Ammon's horn (tissue), 1 donor: ENCODE measurements around the gene USP38.
"Not testable (repeated sequence)": the region's sequence is repeated elsewhere in the genome, so short reads cannot be mapped to it uniquely, and the experiment has no call there.

Experiments
- DNase-seq: peaks from one replicate; pipeline ENCODE4 v3.0.0-alpha.2; 2016; ENCODE audit warnings: low spot score

The USP38 gene

DNA sequence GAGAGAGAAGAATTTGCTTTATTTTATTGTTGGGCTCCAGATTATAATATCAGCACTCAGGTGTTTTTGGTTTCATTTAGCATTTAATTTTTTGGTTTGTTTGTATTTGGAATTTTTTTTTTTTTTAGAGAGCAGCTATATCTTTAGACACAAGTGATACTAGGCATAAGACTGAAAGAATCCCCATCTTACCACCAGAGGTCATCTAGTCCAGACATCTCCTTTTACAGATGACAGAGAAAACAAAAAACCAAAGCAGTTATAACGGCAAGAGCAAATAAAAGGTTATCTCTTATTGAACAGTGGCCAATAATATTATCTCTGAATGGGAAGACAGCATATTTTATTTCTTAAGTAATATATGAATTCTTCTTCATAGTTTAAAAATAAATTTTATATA is 22.8 kb downstream of the USP38 start:
- DNase-seq, result peak; percentile 48

DNA sequence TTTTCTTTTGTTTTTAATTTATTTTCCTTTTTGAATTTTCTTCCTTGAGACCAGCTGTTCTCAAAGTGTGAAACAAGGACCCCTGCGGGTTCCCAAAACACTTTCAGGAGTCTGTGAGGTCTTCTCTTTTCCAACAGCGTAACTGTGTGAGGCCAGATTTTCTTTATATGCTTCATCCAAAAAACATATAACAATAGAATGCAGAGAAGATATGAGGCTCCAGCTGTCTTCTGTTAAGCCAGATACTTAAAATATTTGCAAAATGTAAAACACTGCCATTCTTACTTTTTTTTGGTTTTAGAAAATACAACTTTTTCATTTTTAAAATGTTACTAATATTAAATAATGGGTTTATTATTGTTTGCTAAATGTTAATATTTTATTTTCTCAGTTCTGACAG is 27.8 kb downstream of the USP38 start:
- DNase-seq, result no peak

DNA sequence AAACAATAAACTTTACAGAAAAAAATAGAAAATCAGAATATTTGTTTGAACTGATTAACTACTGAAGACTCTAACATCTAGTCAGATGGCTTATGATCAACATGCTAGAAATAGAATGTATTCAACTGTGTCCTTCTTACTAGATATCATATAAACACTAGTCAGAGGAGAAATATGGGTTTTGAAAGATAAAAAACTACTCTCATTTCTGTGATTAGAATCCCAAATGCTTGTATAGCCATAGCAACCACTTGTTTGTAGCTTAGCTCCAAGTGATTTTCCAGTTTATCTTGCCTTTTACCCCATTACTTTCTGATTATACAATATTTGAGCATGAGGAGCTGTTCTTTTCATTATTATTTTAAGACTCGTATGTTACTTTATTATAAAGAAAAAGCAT is 31.2 kb downstream of the USP38 start:
- no peak for DNase-seq

DNA sequence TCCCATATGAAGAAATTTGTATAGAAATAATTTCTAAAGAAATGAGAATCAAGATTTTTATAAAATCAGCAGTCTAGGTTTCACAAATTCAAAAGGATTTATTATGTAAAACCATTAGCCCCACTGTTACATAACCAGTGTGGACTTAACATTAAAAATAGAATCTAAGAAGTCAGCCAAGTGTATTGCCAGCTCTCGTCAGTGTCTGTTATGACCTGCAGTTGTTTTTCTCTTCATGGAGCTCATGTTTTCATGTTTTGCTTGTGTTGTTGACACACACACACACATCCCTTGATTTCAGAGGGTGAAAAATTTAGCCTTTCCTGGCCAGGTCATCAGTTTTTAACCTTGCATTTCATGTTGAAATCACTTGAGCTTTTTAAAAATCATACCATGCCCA is 39.5 kb downstream of the USP38 start:
- DNase-seq, result no peak

DNA sequence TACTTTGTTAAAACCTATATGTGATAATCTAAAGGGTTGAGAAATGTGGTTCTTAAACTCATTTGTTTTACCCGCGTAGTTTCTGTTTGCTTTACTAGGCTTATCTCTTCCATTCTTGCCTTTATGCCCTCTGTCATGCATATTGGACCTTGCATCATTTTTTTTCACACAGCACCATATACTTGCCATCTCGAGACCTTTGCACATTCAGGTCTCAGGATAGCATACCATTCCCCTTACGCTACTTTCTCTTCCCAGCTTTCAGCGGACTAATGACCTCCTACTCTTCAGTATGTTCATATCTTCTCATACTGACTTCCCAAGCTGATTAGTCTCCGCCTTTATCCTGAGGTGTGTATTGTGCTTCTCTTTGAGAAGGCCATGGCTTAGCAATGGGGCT is 40.5 kb downstream of the USP38 start:
- DNase-seq, result no peak

DNA sequence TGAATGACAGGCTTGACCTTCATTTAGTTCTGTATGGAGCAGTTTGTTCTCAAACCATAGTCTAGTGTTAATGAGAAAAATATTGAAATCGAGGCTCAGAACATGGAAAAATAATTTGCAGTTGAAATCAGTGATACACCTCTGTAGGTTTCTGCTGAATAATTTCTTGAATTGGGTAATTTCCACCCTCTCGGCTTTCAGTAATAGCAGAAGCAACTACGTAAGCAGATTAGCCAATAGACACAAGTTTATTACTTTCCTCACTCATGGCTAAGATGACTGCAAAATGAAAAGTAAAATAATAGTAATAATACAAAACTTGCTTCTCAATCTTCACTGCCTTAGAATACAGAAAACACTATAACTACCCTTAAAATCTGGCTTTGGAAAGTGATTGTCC is 46.0 kb downstream of the USP38 start:
- no peak for DNase-seq

DNA sequence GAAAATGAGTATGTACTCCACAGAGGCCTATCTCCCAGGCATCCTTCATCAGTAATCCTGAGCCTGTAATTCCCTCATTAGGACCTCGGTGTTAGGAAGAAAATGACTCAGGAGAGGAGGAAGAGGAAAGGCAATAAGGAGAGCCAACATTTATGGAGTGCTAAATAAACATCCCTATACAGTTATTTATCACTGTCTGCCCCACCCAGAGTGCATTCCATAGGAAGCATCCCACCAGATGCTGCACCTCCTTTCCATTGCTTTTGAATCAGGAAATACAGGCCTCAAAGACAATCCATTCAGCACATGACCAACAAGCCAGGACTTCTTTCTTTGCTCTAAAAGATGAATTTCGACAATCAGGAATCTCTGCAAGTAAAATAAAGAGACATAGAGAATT is 47.6 kb downstream of the USP38 start:
- no peak for DNase-seq

DNA sequence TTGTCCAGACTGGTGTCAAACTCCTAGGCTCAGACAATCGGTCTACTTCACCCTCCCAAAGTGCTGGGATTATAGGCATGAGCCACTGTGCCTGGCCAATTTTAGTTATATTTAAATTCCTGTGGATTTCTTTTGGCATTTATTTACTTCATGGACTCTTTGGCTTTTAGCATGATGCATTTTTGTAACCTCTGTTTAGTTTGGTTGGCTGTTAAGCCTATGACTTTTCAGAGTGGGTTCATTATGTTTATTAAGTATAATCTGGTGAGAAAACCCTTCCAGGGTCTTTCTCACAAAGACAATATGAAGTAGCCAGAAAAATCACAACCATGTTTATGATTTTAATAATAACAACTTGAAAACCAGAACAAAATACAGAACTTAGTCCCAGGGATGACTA is 49.4 kb downstream of the USP38 start:
- DNase-seq, result no peak

DNA sequence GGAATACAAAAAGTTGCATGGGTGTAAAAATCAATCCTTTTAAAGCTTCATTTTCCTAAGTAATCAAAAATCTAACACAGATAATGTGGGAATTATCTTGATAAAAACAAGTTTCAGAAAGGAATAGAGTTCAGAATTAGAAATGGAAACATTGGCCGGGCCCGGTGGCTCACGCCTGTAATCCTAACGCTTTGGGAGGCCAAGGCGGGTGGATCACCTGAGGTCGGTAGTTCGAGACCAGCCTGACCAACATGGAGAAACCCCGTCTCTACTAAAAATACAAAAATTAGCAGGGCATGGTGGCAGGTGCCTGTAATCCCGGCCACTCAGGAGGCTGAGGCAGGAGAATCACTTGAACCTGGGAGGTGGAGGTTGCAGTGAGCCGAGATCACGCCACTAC is 52.5 kb downstream of the USP38 start:
- not testable (repeated sequence) for DNase-seq

DNA sequence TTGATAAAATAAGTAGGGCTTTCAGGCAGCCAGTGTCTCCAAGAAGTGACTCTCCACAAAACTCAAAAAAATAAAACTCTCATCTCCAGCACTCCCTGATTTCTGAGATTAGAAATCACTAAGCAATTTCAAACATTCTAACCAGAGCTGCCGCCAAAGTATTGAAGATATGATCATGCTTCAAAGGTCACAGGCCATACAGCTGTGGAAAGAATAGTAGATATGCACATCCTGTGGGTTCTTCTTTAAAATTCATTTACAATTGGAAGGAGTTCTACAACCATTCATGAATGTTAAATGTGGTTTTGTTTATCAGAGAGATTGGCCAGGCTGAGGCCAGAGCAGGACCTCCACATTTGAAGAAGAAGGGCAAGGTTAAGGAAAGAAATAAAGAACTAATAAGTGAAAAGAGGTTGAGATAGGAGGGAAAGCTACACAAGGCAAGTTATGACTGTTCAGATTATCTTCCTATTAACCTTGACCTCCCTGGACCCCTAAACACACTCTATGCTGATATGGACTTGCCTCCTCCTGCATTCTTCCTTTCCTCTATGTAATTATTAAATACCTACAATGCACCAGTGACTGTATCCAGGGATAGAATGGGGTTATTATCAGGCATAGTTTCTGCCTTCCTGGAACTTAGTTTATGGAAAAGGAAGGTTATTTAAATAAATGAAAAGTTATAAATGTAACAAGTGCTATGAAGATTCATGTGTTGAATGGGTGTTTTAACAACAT is 56.4 kb downstream of the USP38 start:
- DNase-seq, result no peak

DNA sequence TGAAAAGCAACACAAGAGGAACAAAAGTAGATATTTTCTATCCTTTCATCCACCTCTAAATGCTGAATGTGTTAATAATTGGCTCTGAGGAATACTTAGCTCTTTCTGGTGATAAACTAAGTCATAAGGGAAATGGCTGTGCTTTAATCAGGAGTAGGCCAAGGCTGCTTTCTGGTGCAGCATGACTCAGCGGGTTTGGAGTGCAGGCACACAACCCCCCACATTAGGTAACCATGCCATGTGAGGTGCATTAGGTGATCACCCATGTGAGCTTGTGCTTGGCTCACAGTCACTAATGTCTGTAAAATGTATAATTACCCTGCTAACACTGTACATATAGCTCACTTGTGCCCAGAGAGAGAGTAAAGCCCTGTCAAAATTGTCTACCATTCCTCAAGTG is 57.2 kb downstream of the USP38 start:
- DNase-seq, result no peak

DNA sequence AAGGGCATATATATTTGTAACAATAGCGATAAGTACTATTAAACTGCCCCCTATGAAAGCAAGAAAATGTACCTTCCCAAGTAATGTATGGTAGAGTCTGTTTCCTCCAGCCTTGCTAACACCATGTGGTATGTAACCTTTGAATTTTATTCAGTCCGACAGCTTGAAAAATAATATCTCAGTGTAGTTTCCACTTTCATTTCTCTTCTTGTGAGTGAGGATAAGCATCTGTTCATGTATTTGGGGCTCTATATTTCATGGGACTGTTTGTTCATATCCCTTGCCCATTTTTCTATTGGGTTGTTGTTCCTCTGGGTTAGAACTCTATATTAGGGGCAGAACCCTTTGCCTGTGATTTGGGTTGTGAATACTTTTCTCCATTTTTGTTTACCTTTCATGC is 58.3 kb downstream of the USP38 start:
- no peak for DNase-seq

DNA sequence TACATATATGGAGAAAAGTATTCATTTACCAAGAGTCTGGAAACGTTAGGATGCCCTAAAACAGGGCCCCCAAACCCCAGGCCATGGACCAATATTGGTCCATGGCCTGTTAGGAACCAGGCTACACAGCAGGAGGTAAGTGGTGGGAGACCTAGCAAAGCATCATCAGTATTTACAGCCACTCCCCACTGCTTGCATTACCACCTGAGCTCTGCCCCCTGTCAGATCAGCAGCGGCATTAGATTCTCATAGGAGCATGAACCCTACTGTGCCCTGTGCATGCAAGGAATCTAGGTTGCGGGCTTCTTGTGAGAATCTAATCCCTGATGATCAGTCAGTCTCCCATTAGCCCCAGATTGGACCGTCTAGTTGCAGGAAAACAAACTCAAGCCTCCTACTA is 62.3 kb downstream of the USP38 start:
- no peak for DNase-seq

DNA sequence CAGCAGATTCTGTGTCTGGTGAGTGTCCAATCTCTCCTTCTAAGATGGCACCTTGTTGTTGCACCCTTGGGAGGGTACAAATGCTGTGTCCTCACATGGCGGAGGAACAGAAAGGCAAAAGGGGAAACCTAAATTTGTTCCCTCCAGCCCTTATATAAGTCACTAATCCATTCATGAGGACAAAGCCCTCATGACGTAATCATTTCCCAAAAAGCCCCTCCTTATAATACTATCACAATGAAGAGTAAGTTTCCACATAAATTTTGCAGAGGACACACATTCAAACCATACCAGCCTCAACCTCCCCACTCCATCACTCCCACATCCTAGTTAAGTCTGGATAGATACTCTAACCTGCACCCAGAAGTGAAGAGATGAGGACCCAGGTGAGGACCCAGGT is 63.1 kb downstream of the USP38 start:
- no peak for DNase-seq

DNA sequence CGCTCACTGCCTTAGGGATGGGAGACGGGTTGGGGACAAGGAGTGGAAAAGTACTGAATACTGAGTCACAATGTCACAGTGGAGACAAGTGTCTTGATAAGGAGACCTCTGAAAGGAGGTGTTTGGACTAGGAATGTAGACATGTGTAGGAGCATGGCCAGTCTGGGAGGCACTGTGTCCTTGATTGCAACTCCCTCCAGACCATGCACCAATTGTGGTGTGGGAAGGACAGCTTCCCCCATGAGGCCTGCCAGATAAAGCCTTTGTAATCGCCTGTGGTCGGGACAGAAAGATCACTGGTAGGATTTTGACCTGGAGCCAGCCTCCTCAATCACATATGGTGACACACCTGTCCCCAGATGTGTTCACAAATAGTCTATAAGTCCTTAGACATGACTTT is 64.1 kb downstream of the USP38 start:
- DNase-seq, result no peak

DNA sequence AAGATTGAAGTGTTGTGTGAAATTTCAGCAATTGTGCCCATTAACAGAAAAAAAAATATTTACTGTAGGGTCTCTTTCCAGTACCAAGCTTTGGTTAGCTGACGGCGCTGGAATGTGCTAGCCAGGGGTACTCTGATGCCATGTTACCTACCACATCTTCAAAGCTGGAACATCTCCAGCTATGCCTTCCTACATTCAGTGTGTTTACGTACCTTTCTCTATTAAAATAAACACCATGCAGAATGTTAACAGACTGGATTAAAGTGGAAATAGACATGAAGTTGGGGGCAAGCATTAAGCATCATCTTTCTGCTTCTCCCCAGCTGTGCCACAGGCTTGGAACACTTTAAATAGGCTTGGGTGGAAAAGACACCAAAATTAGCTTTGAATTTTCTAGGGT is 65.9 kb downstream of the USP38 start:
- no peak for DNase-seq

DNA sequence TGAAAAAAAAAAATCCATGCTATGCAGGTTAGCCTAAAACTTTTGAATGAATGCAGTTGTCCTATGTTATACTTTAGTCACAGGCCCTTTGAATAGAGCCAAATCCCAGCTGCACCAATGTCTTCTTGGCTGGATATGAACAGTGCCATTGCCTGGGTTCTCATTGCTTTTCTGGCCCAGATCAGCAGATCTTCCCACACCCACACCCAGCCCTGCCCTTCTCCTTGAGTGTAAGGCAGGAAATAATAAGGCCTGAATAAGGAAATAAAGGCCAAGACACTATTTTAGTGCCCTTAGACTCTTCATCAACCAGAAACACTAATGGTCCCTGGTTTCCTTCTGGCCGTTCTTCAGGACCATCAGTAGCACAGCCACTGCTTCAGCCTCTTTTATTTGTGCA is 66.6 kb downstream of the USP38 start:
- DNase-seq, result no peak

DNA sequence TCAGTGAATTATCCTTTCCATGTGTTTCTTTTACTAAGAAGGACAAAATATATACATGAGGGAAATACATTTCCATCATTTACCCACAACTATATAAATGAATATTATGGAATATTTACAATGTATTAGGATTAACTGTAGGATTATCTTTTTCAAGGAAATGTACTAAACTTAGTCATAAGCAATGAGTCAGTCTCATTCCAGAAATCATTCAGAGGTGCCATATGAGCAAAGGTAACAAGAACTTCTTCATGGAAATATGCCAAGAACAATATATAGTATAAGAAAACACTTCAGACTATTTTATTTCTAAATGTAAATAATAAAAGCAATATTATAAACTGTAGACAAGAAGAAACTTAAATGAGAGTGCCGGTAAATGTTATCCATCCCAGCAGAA is 67.1 kb downstream of the USP38 start:
- no peak for DNase-seq

DNA sequence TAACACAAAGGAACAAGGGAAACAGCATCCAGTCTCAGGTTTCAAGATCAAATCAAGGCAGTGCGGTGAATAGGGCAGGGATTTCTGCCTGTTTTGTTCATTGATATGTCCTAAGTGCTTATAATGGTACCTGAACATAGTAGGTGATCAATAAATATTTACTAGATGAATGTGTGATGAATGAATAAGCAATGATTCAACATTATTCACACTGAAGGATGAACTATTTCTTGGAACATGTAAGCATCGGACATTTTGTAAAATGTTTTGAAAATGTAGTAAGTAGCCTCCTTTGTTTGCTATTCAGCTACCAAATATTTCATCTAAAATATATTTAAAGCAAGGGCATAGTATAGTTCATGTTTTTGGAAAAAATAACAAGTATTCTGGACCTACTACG is 67.8 kb downstream of the USP38 start:
- DNase-seq, result no peak

DNA sequence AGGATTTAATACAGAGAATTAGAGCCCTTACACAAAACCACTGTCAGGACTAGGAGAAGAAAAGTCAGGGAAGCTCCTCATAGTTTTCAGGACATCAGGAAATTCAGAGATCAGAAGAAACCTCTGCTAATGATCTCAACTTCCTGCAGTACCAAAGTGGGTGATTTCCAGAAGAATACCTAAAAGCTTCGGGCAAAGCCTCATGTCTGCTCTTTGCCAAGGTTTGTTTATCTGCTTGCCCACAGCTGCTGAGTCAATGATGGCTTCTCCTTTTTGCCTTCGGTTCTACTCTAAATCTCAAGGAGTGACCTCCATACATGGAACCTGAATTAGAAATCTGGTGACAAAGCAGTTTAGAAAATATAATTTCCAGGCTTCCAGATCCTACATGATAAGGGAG is 68.4 kb downstream of the USP38 start:
- DNase-seq, result no peak

DNA sequence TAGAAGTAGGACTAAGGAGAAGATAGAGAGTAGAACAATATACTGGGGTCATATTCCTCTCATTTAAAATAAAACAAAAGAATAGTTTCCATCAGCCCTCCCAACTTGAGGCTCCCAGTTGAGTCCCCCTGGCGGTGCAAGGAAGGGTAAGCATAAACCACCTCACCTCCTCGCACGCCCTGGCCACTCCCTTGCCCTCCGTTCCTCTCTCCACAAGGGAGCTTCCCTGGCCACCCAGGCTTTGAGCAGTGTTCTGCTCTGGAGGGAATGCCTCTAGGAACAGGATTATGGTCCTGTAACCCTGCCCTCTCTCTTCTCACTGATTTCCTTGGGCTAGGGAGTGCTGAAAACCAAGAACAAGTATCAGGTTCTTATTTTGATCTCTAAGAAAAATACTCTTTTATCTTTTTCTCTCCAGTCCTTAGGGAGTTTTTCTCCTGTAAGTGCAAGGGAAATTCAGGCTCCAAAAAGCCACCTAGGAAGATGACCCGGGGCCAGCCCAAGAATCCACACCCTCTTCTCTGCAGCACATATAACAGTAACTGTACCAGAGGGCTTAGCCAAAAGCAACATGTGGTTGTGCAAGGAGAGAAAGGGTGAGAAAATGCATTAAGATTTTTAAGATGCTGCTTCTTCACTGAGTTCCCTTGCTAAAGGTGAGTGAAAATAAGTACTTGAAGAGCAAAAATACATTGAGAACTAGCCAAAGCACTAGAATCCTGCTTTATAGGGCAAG is 69.9 kb downstream of the USP38 start:
- DNase-seq, result no peak

DNA sequence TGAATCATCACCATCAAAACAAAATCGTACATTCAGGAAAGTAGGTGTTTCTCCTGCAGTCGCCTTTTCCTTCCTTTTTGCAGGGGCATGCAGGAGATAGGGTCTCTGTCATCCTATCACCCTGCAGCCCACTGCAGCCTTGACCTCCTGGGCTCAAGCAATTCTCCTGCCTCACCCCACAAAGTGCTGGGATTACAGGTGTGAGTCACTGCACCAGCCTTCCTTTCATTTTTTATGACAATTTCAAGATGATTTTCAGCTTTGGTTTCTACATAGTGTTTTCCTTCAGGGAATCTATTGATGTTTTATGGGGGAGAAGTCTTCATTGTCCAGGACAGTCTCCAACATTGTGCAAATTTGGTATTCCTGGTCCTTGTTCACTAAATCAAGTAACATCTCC is 71.7 kb downstream of the USP38 start:
- DNase-seq, result no peak

DNA sequence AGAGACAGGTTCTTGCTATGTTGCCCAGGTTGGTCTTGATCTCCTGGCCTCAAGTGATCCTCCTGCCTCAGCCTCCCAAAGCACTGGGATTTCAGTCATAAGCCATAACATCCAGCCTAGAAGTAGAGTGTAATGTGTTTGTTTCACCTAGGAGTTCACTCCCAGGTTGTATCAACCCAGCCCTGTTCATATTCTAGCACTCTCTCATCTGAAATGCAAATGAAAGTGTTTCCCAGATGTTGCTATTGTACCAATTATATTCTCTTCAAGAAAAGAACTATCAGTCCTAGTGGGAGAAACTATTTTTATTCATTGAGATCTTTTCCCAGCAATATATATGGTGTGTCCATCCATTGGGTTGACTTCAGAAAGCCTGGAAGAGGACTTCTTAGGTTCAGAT is 72.6 kb downstream of the USP38 start:
- DNase-seq, result no peak

DNA sequence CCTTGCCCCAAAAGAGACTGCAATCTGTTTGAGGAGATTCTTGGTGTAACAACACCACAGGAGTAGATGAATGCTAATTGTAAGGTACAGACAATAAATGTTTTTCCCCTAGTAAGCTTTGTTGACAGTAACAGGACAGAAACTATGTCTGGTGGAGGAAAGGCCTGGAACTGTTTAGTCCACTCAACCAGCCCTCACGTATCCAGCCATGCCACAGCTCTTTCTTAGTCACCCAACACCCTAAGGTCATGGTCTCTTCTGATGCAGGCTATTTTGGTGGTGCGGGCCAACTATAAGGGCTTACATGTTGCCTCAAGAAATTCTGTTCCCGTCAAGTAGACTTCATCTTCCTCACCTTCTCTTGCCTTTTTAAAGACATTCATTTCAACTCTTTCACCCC is 76.0 kb downstream of the USP38 start:
- no peak for DNase-seq
